ENCODE results near the gene KRT78.

DNA sequence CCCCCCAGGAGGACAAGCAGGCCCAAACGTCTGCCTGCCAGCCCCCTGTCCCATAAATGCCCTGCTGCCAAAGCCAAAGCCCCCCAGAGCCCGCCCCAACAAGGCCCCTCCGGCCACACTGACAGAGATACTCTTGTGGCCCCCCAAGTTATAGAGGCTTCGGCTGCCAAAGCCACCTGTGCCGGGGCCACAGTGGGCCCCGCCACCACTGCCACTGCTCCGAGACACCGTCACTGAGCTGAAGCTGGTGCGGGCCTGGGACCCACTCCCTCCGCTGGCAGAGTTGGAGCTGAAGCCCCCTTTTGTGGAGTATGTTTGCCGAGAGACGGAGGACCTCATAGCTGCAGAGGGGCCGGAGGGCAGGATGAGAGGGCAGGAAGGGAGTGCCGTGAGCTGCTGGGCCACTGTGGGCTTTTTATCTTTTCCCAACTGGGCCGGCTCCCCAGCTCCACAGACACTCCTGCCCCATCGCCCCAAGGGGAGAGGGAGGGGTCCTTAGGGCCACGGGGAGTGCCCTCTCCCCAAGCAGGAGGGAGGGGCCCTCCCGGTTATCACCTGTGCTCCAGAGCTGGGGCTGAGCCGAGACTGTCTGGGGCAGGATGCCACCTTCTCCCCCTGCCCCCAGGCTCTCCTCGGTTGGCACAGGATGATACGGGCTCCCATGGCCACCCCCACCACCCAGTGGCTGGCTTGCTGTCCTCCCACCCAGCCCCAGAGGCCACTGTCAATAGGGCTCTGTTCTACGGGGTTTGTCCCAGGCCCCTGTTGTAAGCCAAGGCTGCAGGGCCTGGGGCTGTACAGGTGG lies 14.7 kb downstream of the KRT78 start, which contains the start of gene KRT79:
- TF ChIP-seq, protein P1, sequence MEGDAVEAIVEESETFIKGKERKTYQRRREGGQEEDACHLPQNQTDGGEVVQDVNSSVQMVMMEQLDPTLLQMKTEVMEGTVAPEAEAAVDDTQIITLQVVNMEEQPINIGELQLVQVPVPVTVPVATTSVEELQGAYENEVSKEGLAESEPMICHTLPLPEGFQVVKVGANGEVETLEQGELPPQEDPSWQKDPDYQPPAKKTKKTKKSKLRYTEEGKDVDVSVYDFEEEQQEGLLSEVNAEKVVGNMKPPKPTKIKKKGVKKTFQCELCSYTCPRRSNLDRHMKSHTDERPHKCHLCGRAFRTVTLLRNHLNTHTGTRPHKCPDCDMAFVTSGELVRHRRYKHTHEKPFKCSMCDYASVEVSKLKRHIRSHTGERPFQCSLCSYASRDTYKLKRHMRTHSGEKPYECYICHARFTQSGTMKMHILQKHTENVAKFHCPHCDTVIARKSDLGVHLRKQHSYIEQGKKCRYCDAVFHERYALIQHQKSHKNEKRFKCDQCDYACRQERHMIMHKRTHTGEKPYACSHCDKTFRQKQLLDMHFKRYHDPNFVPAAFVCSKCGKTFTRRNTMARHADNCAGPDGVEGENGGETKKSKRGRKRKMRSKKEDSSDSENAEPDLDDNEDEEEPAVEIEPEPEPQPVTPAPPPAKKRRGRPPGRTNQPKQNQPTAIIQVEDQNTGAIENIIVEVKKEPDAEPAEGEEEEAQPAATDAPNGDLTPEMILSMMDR (IDR thresholded peaks at IDR 0.05), result no peak
- no peak for TF ChIP-seq POLR2AphosphoS5 (IDR thresholded peaks at IDR 0.05; ENCODE audit: insufficient read depth in 1 of 2, low read depth in 1 of 2)
- TF ChIP-seq POLR2A (IDR thresholded peaks at IDR 0.05), result no peak

Data from vagina (tissue), 2 donors.